Measurements from ENCODE around the gene CACNB2. TPM values are rescaled to one million over a fixed set of nuclear protein-coding genes. Genes with fewer than 3 reads are reported as not detected.

Gene CACNB2
- total RNA-seq, 2 donors from 2014 or later: 19.0 to 20.6 TPM

DNA sequence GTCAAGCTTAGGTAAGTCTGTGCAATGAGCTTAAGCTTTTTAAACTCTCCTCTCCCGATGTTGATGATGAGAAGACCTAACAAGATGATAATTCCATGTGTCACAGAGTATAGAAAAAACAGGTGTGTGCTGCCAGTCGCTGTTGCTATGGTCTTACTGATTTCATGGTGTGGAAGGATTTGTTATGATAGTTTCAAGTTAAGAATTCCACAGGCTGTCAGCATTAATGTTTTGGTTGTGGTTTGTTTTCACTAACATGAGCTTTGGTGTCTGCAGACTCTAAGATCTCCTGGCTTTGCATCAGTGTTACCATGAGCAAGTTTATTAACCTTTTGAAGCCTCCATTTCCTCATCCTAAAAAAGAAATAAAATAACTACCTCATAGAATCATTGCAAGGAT lies 387.5 kb downstream of the CACNB2 start:
- Histone ChIP-seq H3K27ac (peak overlapping the region in 1 of 2 donors; percentile 37), H3K36me3 (no peaks in the 10 kb centered on the region), H3K9me3 (no peaks in the 10 kb centered on the region), H3K4me3 (no peak overlapping the region), H3K4me1 (peaks cover 0 to 13% of the 10 kb centered on the region in 2 donors), H3K27me3 (no peaks in the 10 kb centered on the region)
- TF ChIP-seq, protein P1, sequence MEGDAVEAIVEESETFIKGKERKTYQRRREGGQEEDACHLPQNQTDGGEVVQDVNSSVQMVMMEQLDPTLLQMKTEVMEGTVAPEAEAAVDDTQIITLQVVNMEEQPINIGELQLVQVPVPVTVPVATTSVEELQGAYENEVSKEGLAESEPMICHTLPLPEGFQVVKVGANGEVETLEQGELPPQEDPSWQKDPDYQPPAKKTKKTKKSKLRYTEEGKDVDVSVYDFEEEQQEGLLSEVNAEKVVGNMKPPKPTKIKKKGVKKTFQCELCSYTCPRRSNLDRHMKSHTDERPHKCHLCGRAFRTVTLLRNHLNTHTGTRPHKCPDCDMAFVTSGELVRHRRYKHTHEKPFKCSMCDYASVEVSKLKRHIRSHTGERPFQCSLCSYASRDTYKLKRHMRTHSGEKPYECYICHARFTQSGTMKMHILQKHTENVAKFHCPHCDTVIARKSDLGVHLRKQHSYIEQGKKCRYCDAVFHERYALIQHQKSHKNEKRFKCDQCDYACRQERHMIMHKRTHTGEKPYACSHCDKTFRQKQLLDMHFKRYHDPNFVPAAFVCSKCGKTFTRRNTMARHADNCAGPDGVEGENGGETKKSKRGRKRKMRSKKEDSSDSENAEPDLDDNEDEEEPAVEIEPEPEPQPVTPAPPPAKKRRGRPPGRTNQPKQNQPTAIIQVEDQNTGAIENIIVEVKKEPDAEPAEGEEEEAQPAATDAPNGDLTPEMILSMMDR (IDR thresholded peaks at IDR 0.05): no peak
- DNase-seq (ENCODE audit: low spot score): no peak

DNA sequence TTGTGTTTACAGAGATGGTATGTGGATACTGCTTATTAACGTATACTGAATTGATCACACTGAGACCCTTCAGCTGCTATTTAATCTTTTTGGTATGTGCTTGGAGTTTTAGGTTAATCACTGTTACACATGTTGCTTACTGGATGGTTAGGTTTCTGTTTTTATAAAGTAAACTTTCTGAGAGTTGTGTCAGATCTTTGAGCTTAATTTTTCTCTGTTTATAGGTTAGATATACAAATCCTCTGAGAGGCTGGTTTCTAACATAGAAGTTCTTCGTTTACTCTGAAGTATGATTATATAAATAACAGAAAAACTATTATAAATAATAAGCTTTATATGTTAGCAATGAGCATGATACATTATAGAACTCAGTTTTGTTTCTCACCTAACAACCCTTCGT lies 388.1 kb downstream of the CACNB2 start:
- no peaks in the 10 kb centered on the region for H3K27me3 ChIP-seq
- peaks cover 0 to 13% of the 10 kb centered on the region in 2 donors for H3K4me1 ChIP-seq
- no peak overlapping the region for H3K27ac ChIP-seq
- TF ChIP-seq, protein P1 (IDR thresholded peaks at IDR 0.05): no peak
- DNase-seq (ENCODE audit: low spot score): no peak
- no peaks in the 10 kb centered on the region for H3K36me3 ChIP-seq
- H3K4me3 ChIP-seq: no peak overlapping the region
- no peaks in the 10 kb centered on the region for H3K9me3 ChIP-seq

DNA sequence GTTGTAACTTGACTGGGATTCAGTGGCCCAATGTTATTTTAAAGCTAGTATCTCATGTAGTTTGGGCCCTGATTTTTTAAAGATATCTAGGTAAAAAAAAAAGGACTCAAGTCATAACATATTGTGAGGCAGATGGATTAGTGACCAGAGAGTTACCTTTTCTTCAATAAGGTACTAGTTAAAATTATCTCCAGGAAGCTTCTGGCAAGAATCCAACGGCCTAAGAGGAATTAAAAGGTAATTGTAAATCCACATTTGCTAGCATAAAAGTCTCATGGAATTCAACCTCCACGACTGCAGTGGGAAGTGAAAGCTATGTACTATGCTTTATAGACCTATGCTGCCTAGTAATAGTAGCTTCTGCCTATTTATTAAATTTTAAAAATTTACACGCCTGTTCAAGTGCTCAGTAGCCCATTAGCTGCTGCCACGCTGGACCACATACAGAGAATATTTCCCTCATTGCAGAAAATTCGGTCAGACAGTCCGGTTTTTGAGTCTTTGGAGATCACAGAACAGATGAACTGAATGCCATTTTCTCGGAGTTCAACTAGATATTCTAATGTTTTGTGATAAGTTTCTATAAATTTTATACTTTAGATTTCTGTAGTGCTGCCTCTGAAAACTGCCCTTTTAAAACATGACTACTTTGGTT lies 392.8 kb downstream of the CACNB2 start:
- TF ChIP-seq, protein P1 (IDR thresholded peaks at IDR 0.05): no peak
- Histone ChIP-seq H3K27me3 (no peaks in the 10 kb centered on the region), H3K36me3 (peaks cover 10% of the 10 kb centered on the region), H3K27ac (no peak overlapping the region), H3K4me1 (no peaks in the 10 kb centered on the region), H3K4me3 (no peak overlapping the region), H3K9me3 (no peaks in the 10 kb centered on the region)
- DNase-seq (ENCODE audit: low spot score): no peak

DNA sequence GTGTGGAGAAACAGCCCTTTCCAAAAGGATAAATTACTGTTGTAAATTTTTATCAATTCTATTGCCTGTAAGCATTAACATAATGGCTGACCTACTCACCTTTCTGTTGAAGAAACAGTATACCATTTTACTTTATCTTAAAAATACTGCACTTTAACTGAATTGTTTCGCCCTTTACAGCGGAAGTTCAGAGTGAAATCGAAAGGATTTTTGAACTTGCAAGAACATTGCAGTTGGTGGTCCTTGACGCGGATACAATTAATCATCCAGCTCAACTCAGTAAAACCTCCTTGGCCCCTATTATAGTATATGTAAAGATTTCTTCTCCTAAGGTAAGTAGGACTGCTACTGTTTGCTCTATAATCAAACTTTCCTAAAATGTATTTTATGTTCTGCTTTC lies 393.7 kb downstream of the CACNB2 start:
- Histone ChIP-seq H3K4me3 (no peak overlapping the region), H3K4me1 (no peaks in the 10 kb centered on the region), H3K36me3 (peaks cover 15% of the 10 kb centered on the region), H3K9me3 (no peaks in the 10 kb centered on the region), H3K27me3 (no peaks in the 10 kb centered on the region), H3K27ac (no peak overlapping the region)
- DNase-seq (ENCODE audit: low spot score): no peak
- TF ChIP-seq, protein P1 (IDR thresholded peaks at IDR 0.05): no peak

DNA sequence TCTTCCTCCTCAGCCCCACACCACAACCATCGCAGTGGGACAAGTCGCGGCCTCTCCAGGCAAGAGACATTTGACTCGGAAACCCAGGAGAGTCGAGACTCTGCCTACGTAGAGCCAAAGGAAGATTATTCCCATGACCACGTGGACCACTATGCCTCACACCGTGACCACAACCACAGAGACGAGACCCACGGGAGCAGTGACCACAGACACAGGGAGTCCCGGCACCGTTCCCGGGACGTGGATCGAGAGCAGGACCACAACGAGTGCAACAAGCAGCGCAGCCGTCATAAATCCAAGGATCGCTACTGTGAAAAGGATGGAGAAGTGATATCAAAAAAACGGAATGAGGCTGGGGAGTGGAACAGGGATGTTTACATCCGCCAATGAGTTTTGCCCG lies 399.1 kb downstream of the CACNB2 start:
- no peak overlapping the region for H3K27ac ChIP-seq
- TF ChIP-seq, protein P1 (IDR thresholded peaks at IDR 0.05): no peak
- DNase-seq (ENCODE audit: low spot score): no peak
- no peak overlapping the region for H3K4me3 ChIP-seq
- peaks cover 41% of the 10 kb centered on the region for H3K36me3 ChIP-seq
- H3K9me3 ChIP-seq: no peaks in the 10 kb centered on the region
- H3K4me1 ChIP-seq: no peaks in the 10 kb centered on the region
- H3K27me3 ChIP-seq: no peaks in the 10 kb centered on the region

DNA sequence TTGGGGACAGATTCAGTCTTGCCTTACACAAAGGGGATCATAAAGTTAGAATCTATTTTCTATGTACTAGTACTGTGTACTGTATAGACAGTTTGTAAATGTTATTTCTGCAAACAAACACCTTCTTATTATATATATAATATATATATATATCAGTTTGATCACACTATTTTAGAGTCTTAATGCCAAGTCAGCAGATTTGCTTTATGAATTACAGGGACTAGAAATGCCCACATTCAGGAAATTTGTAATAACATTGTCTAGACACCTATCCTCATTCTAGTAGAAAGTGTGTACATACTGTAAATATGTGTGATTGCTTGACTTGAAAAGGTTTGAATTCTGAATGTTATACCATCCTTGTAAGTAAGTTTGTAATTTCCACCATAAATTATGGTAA lies 400.0 kb downstream of the CACNB2 start:
- H3K4me3 ChIP-seq: no peak overlapping the region

More for the DNA sequence above, 400.0 kb downstream of the CACNB2 start:
- H3K27me3 ChIP-seq: no peaks in the 10 kb centered on the region
- no peaks in the 10 kb centered on the region for H3K4me1 ChIP-seq
- TF ChIP-seq, protein P1 (IDR thresholded peaks at IDR 0.05): no peak
- H3K9me3 ChIP-seq: no peaks in the 10 kb centered on the region
- H3K36me3 ChIP-seq: peaks cover 41% of the 10 kb centered on the region
- no peak for DNase-seq (ENCODE audit: low spot score)
- H3K27ac ChIP-seq: no peak overlapping the region
